Dermis microvascular lymphatic vessel endothelial cell (primary cell): ENCODE measurements around the gene RASD1. TPM values are rescaled to one million over a fixed set of nuclear protein-coding genes. Genes with fewer than 3 reads are reported as not detected.

Experiments used
- DNase-seq, 2 donors: peaks; one replicate each; pipeline versions ENCODE4 v3.0.0 to v3.0.0-alpha.2; 2010; ENCODE audit warnings: low read depth in 2 of 2
- total RNA-seq: library from RNA; depleted of rRNA; stranded (reverse); fragments of >200 nt; gene quantifications from 2 replicates; pipeline ENCODE4 v1.2.1, GENCODE V29; 2014

RASD1 gene
- total RNA-seq, 1 donor from 2014 or later = 5.4 TPM

- no peak for DNase-seq
These were observed 50.8 kb downstream of the RASD1 start for GRCh38 chr17:17445296-17445924.

Other genes starting within 250 kb of the RASD1 start
- gene COPS3, start 215.1 kb downstream of the RASD1 start, total RNA-seq = 80.4 and 83.1 TPM in 2 replicates
- gene NT5M, start 193.0 kb downstream of the RASD1 start, total RNA-seq = 1.8 and 4.2 TPM in 2 replicates
- 6.7 and 11.0 TPM in 2 replicates for gene MED9, start 19.4 kb downstream of the RASD1 start, total RNA-seq
- 23.5 and 24.7 TPM in 2 replicates for gene PEMT, start 95.3 kb upstream of the RASD1 start, total RNA-seq
- 6.0 and 10.6 TPM in 2 replicates for gene RAI1, start 185.1 kb upstream of the RASD1 start, total RNA-seq